HG03457 (cell line): Measurements from ENCODE around the gene ALDH9A1.
"Not testable (repeated sequence)": the region's sequence is repeated elsewhere in the genome, so short reads cannot be mapped to it uniquely, and the experiment has no call there.

Experiments
- ATAC-seq: cut with Tn5 transposase; IDR thresholded peaks from one replicate; pipeline ENCODE4 v1.9.1; 2021; ENCODE audit warnings: moderate number of reproducible peaks; ENCODE audit not compliant: unreplicated experiment

The ALDH9A1 gene

DNA sequence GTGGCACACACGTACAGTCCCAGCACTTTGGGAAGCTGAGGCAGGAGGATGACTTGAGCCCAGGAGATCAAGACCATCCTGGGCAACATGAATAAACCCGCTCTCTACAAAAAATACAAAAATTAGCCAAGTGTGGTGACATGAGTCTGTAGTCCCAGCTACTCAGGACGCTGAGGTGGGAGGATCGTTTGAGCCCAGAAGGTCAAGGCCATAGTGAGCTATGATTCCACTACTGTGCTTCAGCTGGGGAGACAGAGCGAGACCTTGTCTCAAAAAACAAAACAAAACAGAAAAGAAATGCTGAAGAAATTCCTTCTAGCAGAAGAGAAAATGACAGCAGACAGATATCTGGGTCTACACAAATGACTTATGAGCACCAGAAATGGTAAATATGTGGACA is 10.3 kb downstream of the ALDH9A1 start:
- ATAC-seq = no peak

DNA sequence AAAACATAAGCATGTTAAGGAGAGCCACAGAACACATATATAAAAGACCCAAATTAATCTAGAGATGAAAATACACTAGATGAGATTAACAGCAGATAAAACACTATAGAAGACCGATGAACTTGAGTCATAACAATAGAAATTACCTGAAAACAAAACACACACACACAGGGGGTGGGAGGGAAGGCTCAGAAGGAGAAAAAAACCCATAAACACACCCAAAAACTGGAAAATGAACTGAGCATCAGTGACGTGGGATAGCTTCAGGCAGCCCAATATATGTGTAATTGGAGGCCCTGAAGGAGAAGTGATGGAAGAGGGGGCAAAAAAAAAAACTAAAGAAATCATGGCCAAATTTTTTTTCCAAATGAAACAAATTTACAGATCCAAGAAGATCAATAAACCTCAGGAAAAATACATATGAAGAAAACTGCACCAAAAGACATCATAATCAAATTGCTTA is 11.4 kb downstream of the ALDH9A1 start:
- no peak for ATAC-seq

DNA sequence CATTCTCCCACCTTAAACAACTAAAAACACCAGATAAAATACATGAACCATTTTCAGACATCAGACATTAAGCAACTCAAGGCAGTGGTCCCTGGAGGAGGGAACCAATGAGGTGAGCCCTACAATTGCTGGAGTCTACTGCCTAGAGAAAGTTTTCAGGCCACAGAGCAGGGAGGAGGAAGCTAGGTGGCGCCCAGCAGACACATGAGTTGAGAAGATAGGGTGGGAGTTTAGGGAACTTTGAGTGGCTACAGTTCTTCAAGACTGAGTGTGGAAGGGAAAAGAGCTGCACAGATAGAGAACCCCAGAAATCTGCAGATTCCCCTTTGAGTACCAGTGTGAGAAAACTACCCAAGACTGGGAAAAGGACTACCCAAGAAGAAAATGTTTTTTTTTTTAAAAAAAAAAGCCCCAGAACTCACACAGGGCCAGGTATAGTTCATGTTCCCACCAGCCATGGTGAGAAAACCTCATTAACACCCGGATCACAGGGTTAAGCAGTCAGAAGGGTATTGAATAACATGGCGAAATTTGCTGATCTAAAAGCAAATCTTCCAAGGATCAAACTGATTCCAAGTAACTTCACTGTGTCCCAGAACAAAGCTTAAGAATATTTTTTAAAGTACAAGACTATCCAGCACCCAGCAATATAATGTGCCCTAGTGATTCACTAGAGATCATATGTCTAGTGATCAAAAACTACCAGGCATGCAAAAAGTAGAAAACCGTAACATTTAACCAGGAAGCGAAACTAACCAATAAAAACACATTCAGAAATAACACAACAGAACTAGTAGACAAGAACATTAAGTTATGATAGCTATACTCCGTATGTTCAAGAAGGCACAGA is 12.0 kb downstream of the ALDH9A1 start:
- no peak for ATAC-seq

DNA sequence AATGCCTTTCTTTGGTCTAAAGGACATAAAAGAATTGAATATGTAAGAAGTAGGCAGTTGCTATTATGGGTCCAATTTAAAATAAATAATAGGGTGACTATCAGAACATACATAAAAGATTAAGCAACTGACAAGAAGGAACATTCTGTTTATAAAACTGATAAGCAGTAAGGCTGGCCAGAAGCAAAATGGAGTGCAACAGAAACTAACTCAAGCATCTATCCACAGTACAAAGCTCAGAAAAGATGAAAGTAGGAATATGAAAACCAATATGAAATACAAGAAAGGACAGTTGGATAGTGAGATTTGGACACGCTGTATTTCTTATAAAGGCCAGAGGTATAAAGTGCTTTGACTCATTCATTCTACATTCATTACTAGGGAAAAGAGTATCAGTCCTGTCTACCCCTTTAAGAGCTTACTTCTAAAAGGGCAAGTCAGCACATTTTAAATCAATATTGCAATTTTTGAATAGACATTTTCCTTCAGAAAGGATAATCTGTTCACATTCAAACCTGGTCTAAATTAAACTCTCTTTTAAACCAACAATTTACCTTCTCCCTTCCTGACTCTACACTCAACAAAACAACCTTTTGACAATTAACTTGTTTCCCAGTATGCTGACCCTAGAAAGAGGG is 14.4 kb downstream of the ALDH9A1 start:
- no peak for ATAC-seq

DNA sequence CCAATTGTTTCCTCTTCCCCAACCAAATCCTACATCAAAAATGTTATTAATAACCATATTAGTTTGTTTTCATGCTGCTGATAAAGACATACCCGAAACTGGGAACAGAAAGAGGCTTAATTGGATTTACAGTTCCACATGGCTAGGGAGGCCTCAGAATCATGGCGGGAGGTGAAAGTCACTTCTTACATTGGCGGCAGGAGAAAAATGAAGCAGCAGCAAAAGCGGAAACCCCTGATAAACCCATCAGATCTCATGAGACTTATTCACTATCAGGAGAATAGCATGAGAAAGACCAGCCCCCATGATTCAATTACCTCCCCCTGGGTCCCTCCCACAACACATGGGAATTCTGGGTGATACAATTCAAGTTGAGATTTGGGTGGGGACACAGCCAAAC is 17.6 kb downstream of the ALDH9A1 start:
- not testable (repeated sequence) for ATAC-seq

DNA sequence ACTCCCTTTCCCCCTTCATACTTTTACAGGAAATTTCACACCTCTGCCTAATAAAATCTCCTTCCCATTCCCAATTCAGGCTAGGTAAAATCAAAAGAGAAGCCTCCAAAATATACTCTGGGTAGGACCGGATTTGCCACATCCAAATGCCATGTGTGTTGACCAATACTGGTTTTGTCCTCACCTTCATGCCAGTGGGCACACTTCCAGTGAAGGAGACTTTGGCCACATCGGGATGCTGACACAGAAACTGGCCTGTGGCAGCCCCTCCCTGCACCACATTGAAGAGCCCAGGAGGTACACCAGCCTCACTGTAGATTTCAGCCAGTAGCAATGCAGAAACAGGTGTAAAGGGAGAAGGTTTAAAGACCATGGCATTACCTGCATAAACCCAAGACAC is 18.1 kb downstream of the ALDH9A1 start:
- ATAC-seq = no peak

DNA sequence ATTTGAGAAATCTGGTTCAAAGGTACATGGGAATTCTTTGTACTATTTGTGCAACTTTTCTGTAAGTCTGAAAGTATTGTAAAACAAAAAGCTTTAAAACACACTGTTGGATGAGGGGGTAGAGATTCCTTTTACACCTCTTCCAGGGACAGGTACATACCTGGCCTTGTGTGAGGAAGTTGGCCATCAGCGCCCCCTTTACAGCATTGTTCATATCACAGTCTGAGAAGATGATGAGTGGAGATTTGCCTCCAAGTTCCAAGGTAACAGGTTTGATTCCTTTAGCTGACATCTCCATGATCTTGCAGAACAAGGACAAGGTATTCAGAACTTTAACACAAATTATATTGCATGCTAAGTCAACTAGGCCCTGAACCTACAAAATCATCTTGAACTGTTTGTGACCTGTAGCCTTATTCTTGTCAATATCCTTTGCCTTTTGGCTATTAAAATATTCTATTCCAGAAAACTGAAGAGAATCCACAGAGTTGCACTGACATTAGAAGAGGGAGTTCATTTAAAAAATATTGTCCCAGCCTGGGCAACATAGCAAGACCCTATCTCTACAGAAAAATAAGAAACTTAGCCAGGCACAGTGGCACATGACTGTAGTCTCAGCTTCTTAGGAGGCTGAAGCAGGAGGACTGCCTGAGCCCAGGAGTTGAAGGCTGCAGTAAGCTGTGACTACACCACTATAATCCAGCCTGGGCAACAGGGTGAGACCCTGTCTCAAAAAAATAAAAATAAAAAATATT is 18.9 kb downstream of the ALDH9A1 start:
- ATAC-seq = no peak

DNA sequence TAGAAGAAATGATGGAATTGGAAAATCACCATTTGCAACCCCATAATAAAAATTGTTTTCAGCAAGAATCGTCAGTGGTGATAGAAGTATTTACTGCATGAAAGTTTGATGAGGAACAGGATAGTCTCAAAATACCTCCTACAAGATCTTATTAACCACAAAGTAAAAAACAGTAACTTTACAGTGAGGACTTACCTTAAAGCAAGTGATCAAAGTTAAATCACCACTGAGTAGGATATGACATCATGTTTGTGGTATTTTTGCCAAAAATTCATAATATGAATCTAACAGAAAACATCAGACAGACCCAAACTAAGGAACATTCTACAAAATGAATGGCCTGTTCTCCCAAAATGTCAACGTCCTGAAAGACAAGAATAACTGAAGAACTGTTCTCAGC is 19.9 kb downstream of the ALDH9A1 start:
- no peak for ATAC-seq

DNA sequence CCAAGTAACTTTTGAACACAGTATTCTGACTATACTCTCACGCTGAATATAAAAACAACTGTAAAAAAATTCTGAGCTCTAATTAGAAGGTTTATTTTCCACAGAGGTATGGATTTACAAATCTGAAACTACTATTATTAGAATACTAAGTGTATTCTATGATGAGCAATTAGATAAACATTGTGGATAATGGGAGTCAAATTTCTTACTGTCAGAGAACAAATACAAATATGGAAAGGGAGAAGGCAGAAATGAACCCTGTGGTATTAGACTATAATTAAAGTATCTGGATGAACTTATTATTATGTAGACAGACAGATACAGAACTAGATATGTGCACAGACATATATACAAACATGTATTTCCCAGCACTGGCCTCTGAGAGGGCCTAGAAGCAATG is 22.6 kb downstream of the ALDH9A1 start:
- no peak for ATAC-seq

DNA sequence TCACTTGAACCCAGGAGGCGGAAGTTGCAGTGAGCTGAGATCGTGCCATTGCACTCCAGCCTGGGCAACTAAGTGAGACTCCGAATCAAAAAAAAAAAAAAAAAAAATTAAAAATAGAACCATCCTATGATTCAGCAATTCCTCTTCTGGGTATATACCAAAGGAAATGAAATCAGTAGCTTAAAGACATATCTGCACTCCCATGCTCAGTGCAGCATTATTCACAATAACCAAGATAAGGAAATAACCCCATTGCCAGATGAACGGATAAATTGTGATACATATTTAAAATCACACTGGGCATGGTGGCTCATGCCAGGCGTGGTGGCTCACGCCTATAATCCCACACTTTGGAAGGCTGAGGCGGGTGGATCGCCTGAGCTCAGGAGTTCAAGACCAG is 23.8 kb downstream of the ALDH9A1 start:
- no peak for ATAC-seq

DNA sequence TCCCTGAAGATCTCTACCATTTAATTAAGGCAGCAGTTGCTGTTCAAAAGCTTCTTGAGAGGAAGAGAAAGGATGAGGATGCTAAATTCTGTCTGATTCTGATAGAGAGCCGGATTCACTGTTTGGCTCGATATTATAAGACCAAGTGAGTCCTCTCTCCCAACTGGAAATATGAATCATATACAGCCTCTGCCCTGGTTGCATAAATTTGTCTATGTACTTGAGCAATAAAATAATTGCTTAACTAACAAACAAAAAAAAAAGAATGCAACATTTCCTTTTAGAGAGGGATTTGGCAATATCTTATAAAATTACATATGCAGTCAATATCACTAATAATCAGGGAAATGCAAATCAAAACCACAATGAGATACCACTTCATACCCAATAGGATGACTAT is 26.8 kb downstream of the ALDH9A1 start:
- ATAC-seq = no peak

DNA sequence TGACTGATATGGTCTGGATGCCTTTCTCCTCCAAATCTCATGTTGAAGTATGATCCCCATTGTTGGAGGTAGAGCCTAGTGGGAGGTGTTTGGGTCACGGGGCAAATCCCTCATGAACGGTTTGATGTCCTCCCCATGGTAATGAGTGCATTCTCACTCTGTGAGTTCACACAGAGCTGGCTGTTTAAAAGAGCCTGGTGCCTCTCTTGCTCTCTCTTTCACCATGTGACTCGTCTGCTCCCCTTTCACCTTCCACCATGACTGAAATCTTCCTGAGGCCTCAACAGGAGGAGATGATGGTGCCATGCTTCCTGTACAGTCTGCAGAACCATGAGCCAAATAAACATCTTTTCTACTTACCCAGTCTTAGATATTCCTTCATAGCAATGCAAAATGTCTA is 30.2 kb downstream of the ALDH9A1 start:
- no peak for ATAC-seq

DNA sequence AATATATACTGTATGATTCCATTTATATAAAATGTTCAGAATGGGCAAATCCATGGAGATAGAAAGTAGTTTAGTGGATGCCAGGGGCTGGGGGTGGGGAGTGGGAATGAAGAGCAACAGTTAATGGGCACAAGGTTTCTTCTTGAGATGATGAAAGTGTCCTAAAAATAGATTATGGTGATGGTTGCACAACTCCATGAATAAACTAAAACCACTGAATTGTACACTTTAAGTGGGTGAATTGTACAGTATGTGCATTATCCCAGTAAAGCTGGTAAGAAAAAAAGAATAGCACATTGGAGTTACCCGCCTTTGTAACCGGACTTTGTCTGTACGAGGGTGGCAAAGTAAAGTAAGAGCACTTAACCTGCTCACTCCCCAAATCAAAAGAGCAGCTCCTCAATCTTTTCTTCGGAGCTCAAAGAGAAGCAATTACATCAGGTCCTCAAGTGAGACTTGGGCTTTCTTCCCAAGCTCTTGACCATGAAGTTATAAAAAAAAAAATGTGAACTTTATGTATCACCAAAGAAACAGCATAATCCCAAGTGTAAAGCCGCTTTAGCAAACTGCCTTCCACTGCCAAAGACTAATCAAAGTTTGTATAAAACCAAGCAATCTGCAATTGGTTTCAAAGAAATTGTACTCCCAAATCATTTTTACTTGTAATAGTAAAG is 32.1 kb downstream of the ALDH9A1 start:
- ATAC-seq = no peak

DNA sequence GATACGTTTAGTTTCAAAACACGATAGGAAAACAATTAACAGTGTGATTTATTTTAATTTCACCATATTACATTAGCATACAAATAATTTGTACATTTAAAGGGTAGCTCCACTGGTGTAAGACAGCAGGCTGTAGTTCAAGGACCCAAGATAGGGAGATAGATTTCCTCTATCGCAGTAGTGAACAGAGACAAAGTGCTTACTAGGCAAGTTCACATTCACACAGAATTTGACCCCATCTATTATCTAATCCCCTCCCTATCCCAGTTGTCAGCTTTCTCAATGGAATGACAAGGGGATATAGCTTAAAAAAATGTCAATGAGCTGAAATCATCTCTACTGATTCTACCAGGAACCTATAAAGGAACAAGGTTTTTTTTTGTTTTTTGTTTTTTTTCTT is 36.2 kb downstream of the ALDH9A1 start:
- no peak for ATAC-seq

DNA sequence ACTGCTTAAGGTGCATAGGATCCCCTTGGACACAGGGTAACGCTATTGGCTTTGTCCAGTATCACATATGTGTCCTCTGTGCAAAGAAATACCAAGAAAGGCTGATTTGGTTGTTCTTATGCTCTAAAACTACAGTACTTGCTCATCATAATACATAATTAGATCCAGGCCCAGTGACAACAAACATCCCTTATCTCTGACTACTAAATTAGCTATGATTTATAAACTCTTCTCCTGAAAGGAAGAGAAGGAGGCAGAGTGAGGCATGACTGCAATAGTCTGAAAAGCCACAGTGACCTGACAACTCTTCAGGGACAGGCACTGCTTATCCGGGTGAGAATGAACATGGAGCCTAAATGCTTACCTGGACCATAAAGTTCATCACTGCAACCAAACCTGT is 36.7 kb downstream of the ALDH9A1 start:
- ATAC-seq = no peak

DNA sequence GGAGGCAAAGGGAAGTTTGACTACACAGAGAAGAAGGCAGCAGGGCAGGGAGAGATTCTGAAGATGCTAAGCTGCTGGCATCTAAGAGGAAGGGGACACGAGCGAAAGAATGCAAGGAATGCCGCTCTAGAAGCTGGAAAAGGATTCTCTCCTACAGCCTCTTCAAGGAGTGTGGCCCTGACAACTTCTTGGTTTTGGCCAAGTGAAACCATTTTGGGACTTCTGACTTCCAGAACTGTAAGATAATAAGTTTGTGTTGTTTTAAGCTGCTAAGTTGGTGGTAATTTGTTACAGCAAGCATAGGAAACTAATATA is 38.8 kb downstream of the ALDH9A1 start:
- ATAC-seq = no peak

DNA sequence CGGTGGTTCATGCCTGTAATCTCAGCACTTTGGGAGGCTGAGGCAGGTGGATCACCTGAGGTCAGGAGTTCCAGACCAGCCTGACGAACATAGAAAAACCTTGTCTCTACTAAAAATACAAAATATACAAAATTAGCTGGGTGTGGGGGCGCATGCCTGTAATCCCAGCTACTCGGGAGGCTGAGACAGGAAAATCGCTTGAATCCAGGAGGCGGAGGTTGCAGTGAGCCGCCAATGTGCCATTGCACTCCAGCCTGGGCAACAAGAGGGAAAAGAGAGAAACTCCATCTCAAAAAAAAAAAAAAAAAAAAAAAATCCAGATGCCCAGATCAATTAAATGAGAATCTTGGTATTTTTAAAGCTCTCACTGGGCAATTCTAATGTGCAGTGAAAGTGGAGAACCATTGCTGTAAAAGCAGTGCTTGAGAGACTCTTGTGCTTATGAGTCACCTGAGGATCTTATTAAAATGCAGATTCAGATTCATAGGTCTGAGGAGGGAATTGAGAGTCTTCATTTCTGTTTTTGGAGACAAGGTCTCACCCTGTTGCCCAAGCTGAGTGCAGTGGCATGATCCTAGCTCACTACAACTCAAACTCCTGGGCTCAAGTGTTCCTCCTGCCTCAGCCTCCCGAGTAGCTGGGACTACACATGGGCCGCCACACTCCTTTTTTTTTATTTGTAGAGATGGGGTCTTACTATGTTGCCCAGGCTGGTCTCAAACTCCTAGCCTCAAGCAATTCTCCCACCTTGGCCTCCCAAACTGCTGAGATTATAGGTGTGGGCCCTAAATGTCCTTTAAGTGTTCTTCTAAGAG is 39.4 kb downstream of the ALDH9A1 start:
- ATAC-seq = not testable (repeated sequence)

DNA sequence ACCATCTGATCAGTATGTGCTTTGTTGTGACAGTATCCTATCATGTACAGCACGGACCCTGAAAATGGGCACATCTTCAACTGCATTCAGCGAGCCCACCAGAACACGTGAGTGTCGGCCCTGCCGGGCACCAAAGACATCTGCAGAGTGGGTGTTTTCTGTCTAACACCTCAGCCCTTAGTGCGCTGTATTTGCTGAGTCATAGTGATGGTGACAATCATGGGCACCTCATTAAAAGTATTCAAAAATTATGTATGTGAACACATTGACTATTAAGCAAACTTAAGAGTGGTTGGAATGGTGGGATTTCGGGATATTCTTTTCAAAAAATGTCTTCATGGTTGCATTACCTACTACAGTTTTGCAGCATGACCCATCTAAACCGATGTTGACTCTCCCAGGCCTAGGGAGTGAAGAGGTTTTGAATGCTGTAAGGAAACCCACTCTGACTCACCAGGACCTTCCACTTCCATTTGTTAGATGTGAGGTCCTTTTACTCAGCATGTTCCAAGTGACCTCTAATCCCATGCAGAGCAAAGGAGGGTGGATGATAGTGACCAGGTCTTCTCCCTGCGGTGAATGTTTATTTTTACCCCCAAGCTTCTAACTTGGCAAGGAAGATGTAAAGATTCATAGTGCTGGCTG is 47.3 kb downstream of the ALDH9A1 start:
- no peak for ATAC-seq

DNA sequence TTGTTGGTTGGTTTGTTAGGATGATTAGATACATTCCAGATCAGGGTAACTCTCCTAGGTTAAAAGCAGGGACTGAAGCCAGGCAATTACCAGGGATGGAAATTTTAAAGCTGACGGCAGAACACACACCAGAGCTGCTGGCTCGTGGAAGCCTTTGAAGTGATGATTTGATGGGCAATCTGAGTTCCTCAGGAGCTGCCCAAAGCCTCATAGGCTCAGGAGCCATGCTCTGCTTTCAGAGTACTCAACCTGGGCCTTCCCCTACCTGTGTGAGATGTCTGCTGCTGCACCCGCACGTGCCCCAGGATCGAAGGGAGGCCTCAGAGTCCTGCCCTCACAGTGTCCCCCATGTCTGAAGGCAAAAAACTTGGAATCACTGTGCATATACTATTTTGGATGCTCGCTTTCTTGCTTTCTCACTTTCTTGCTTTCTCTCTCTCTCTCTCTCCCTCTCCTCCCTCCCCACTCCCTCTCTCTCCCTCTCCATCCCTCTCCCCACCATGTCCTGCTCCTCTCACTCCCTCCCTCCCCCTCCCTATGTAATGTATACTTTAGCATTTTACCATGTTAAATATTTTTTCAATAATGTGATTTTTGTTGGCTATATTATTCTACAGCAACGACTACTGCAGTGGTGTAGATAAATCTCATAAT is 49.3 kb downstream of the ALDH9A1 start:
- ATAC-seq = no peak

DNA sequence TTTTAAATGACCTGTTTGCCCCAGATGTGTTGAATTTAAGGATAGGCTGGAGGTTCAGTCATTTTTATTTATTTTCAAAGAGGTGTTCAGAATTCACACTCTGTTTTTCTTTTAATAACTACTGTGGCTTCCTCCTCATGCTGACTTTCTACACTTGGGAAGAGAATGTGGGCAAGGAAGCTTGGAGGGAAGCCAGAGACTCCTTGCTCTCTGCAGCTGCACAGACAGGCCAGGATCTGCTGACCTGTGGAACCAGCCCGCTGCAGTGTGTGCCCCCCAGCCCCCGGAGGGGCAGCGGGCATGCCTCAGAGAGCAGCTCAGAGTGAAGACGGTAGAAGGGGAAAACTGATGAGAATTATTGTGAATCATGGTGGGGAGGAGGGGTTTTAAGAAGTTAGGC is 50.4 kb downstream of the ALDH9A1 start:
- no peak for ATAC-seq
